Endodermal cell (in vitro differentiated cells): ENCODE results near the gene VAC14. TPM values are rescaled to one million over a fixed set of nuclear protein-coding genes. Genes with fewer than 3 reads are reported as not detected.

Source experiments
- DNase-seq: peaks from one replicate; pipeline ENCODE4 v3.0.0-alpha.2; 2017
- H3K27ac ChIP-seq: 2 replicates; pipeline ENCODE4 v1.5.1; 2013; ENCODE audit warnings: mild to moderate bottlenecking, low read depth, low read length, moderate library complexity
- H3K27me3 ChIP-seq: 2 replicates; pipeline ENCODE4 v1.6.1; 2013; ENCODE audit warnings: mild to moderate bottlenecking, low read length, moderate library complexity; ENCODE audit not compliant: insufficient read depth, control insufficient read depth, poor library complexity, severe bottlenecking
- H3K36me3 ChIP-seq: 2 replicates; pipeline ENCODE4 v1.7.0; 2013; ENCODE audit warnings: mild to moderate bottlenecking, low read length, moderate library complexity; ENCODE audit not compliant: control insufficient read depth, insufficient read depth
- H3K4me1 ChIP-seq: one replicate; pipeline ENCODE4 v1.7.0; 2013; ENCODE audit warnings: low read length; ENCODE audit not compliant: control insufficient read depth, insufficient read depth
- H3K4me3 ChIP-seq: 2 replicates; pipeline ENCODE4 v1.5.1; 2013; ENCODE audit warnings: mild to moderate bottlenecking, low read length, moderate library complexity
- H3K9ac ChIP-seq: 2 replicates; pipeline ENCODE4 v1.6.1; 2013; ENCODE audit warnings: mild to moderate bottlenecking, low read length, moderate library complexity; ENCODE audit not compliant: poor library complexity, severe bottlenecking; ENCODE audit errors: extremely low read depth
- H3K9me3 ChIP-seq: 2 replicates; pipeline ENCODE4 v1.6.1; 2013; ENCODE audit warnings: mild to moderate bottlenecking, low read length, moderate library complexity; ENCODE audit not compliant: control insufficient read depth
- H3K27ac Mint-ChIP-seq: 2 replicates; pipeline ENCODE4 v1.8.0; 2020; ENCODE audit warnings: mixed read lengths
- H3K27me3 Mint-ChIP-seq: 2 replicates; pipeline ENCODE4 v1.8.0; 2021; ENCODE audit warnings: mild to moderate bottlenecking, mixed read lengths; ENCODE audit not compliant: insufficient read depth
- H3K36me3 Mint-ChIP-seq: 2 replicates; pipeline ENCODE4 v1.8.0; 2020; ENCODE audit warnings: low read depth, mixed read lengths
- H3K4me1 Mint-ChIP-seq: 2 replicates; pipeline ENCODE4 v1.8.0; 2020; ENCODE audit warnings: mixed read lengths
- H3K4me3 Mint-ChIP-seq: 2 replicates; pipeline ENCODE4 v1.8.0; 2020; ENCODE audit warnings: mild to moderate bottlenecking, moderate library complexity, mixed read lengths
- H3K9me3 Mint-ChIP-seq: 2 replicates; pipeline ENCODE4 v1.8.0; 2020; ENCODE audit warnings: mild to moderate bottlenecking, mixed read lengths
- WGBS, 2 experiments: methylation state at CpG; one replicate each; pipeline versions ENCODE4 v1.1.5 to v1.1.7; 2013; ENCODE audit warnings: missing lambda C conversion rate in 2 of 2, mixed read lengths in 1 of 2; ENCODE audit not compliant: insufficient coverage in 1 of 2, insufficient read length in 1 of 2; 5-methylcytosine and 5-hydroxymethylcytosine counted together
- total RNA-seq, 2 donors: library from RNA; stranded (reverse); fragmentation: NEBNext Ultra II Directional in 1 of 2; extraction: Animal tissue kit (Norgen Biotek cat#: 25700) in 1 of 2; gene quantifications; 2 replicates in 1 of 2; 3 replicates in 1 of 2; pipeline ENCODE4 v1.2.1, GENCODE V29; 2021
- TF ChIP-seq, protein P1 (sequence below): fragments of 200-600 bp; sonication (generic); conservative IDR thresholded peaks from 2 replicates; pipeline ENCODE4 v1.5.0; 2021; ENCODE audit warnings: antibody characterized with exemption, mild to moderate bottlenecking

The VAC14 gene
- total RNA-seq, 2 donors from 2014 or later, result 47.5 to 48.7 TPM

DNA sequence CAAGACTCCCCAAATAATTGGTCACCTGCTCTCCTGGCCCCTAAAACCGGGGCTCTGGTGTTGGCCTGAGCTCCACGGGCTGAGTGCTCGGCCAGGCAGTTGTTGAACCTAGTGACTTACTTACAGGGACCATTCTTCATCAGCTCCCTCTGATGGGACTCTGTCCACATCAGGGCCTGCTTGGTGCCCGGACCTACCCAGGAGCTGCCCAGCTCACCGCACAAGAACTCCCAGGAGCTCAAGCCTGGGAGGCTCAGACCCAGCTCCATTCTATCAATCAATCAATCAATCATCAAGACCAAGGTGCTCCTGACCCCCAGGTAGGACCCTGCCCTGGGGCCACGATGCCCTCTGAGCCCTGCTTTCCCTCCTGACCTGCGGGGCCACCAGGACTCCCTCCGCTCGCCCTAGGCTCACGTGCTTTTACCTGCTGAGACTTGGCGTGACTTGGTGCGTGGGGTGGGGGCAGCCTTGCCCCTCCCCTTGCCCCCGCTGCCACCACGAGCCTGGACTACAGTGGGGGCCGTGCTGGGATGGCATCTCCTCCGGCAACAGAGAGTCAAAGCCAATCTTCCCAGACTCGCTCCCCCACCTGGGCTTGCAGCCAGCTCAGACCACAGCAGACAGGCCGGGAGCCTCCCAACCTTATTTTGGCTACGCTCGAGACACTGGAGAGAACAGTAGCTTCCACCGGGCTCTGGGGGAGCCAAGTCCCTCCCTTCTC lies 138.9 kb downstream of the VAC14 start:
- no peak overlapping the region for H3K9ac ChIP-seq

DNA sequence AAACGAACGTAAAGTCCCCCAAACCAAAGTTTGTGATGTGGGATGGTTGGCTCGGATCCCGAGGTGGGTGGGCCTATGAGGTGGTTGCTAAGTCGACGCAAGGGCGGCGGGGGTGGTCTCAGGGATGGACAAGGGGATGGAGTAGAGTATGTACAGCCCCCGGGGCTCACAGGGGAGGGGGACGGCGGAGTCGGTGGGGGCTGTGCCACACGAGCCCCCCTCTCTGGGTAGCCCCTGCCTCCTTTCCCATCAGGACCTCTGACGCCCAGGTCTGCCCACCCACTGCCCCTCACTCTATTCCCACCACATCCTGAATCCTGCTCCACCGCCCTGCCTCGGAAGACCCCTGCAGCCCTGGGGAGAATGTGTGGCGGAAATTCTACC lies 139.4 kb downstream of the VAC14 start:
- no peak for DNase-seq
- Mint-ChIP-seq H3K4me1 (no peaks in the 10 kb centered on the region), H3K9me3 (peaks cover 1% of the 10 kb centered on the region), H3K4me3 (no peak overlapping the region), H3K36me3 (peaks cover 12% of the 10 kb centered on the region), H3K27me3 (no peaks in the 10 kb centered on the region), H3K27ac (no peak overlapping the region)
- H3K9me3 ChIP-seq, result no peaks in the 10 kb centered on the region
- H3K36me3 ChIP-seq, result peaks cover 3% of the 10 kb centered on the region
- TF ChIP-seq, protein P1, sequence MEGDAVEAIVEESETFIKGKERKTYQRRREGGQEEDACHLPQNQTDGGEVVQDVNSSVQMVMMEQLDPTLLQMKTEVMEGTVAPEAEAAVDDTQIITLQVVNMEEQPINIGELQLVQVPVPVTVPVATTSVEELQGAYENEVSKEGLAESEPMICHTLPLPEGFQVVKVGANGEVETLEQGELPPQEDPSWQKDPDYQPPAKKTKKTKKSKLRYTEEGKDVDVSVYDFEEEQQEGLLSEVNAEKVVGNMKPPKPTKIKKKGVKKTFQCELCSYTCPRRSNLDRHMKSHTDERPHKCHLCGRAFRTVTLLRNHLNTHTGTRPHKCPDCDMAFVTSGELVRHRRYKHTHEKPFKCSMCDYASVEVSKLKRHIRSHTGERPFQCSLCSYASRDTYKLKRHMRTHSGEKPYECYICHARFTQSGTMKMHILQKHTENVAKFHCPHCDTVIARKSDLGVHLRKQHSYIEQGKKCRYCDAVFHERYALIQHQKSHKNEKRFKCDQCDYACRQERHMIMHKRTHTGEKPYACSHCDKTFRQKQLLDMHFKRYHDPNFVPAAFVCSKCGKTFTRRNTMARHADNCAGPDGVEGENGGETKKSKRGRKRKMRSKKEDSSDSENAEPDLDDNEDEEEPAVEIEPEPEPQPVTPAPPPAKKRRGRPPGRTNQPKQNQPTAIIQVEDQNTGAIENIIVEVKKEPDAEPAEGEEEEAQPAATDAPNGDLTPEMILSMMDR, result no peak
- no peak overlapping the region for H3K4me3 ChIP-seq
- H3K9ac ChIP-seq, result no peak overlapping the region
- no peak overlapping the region for H3K27ac ChIP-seq
- WGBS, 2 experiments, result 89 to 90% methylated on average over 10 to 17 of the region's 17 CpGs
- no peaks in the 10 kb centered on the region for H3K4me1 ChIP-seq
- no peaks in the 10 kb centered on the region for H3K27me3 ChIP-seq

More for the DNA sequence above, 138.9 kb downstream of the VAC14 start:
- no peaks in the 10 kb centered on the region for H3K4me1 ChIP-seq
- Mint-ChIP-seq H3K9me3 (peaks cover 4% of the 10 kb centered on the region), H3K4me3 (no peak overlapping the region), H3K36me3 (peaks cover 15% of the 10 kb centered on the region), H3K27me3 (no peaks in the 10 kb centered on the region), H3K27ac (no peak overlapping the region), H3K4me1 (no peaks in the 10 kb centered on the region)
- no peaks in the 10 kb centered on the region for H3K27me3 ChIP-seq
- no peaks in the 10 kb centered on the region for H3K9me3 ChIP-seq
- TF ChIP-seq, protein P1, result no peak
- DNase-seq, result no peak
- WGBS, 2 experiments, result 90 to 91% methylated on average over 16 to 21 of the region's 21 CpGs
- peaks cover 9% of the 10 kb centered on the region for H3K36me3 ChIP-seq
- no peak overlapping the region for H3K4me3 ChIP-seq
- H3K27ac ChIP-seq, result no peak overlapping the region

GRCh38 chr16:70660672-70661350 lies 140.1 kb downstream of the VAC14 start:
- H3K9me3 Mint-ChIP-seq, result no peaks in the 10 kb centered on the region
- TF ChIP-seq, protein P1, result no peak
- H3K27ac Mint-ChIP-seq, result no peak overlapping the region
- H3K9ac ChIP-seq, result no peak overlapping the region
- no peaks in the 10 kb centered on the region for H3K27me3 Mint-ChIP-seq
- H3K4me3 ChIP-seq, result no peak overlapping the region
- H3K9me3 ChIP-seq, result no peaks in the 10 kb centered on the region
- H3K4me3 Mint-ChIP-seq, result no peak overlapping the region
- H3K36me3 Mint-ChIP-seq, result peaks cover 6% of the 10 kb centered on the region
- DNase-seq, result peak; percentile 61
- no peaks in the 10 kb centered on the region for H3K4me1 Mint-ChIP-seq
- WGBS, 2 experiments, result 91 to 100% methylated on average over 1 to 5 of the region's 7 CpGs
- no peaks in the 10 kb centered on the region for H3K36me3 ChIP-seq
- no peaks in the 10 kb centered on the region for H3K4me1 ChIP-seq
- no peak overlapping the region for H3K27ac ChIP-seq
- H3K27me3 ChIP-seq, result no peaks in the 10 kb centered on the region
